Hematopoietic multipotent progenitor cell treated with erythropoietin and hydrocortisone succinate and interleukin-3 and kit ligand, for 17 days (in vitro differentiated cells): Measurements from ENCODE around the gene TLK1.
"Not testable (repeated sequence)": the region's sequence is repeated elsewhere in the genome, so short reads cannot be mapped to it uniquely, and the experiment has no call there.

ENCODE experiments used
- DNase-seq: peaks from one replicate; pipeline ENCODE4 v3.0.0-alpha.2; 2015; ENCODE audit warnings: low spot score

Gene TLK1

GRCh38 chr2:171169333-171169732, 8.6 kb upstream of the TLK1 start:
- DNase-seq, result no peak

DNA sequence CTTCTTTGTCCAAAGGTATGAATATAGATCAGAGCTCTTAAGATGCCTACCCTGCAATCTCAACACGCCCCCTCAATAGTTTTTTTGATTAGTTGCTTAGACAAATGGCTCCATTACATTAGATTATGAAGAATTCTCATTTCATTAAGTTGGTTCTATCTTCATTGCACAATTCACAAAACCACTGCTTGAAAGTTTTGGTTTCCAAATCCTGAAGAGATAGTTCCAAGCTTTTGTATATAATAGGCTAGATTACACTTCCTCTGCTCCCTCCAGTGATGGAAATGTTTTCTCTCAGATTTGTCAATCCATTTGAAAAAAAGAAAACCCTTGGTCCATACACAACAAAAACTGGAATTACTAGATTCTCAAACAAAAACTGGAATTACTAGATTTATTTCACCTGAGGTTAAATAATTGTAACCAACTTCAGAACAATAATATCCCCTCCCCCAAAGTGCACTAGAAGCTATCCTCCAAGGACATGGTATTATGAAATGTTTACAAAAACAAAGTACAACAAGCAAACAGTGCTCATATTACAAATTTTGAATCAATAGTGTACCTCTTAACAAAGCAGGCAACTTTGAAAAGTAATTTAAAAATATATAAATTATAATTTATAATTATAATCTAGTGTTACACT, 6.8 kb upstream of the TLK1 start:
- DNase-seq, result no peak

DNA sequence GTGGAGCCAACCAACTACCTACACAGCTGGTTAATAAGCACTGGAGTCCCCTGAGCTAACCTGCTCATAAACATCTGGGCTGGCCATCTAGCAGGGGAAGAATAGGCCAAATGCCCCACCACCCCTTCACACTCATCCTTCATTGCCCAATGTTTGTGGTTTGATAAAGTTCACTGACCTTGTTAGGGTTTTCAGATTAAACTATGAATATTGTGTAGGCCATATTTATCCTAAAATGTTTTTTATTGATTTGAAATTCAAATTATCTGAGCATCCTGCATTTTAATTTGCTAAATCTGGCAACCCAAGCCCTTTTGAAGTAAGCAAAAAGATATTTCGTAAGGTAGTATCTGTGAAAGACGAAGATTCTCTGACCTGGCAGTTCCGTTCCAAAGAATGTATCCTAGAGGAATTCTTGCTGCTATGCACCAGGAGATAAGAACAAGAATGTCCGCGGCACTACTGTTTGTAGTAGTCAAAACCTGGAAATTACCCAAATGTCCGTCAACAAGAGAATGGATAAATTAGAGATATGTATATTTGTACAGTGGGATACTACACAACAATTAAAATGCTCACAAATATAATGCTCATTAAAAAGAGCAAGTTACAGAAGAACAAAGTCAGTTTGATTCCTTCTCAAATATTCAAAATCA, 5.8 kb upstream of the TLK1 start:
- no peak for DNase-seq

DNA sequence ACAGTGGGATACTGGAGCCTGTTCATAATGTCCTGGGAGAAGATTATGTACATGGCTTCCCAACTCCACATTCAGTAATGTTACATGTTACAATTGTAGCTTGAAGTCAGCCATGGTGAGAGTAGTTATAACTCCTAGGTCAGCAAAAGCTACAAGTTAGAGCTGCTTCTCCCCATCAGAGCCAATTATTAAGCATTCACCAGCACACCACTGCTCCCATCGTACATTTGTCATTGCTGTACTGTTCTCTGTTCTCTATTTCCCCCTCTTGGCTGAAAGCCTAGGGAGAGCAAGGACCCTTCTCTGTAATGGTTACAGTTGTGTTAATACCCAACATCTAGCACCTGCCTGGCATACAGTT, 5.3 kb upstream of the TLK1 start:
- DNase-seq, result no peak

DNA sequence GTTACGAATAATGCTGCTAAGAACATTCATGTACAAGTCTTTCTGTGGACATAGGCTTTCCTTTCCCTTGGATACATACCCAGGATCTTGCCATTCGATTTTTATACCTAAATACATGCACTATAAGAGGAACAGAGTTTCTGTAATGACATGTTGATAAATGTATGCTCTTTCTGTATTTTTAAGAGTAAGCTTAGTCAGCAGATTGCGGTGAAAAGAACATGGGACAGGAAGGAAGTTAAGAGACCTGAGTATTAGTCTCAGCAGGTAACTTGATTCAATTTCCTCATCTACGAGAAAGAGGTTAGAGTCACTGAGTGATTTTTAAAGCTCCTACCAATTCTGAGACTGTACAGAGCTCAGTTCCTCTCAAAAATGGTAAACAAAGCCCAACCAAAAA, 2.6 kb upstream of the TLK1 start:
- DNase-seq, result no peak

DNA sequence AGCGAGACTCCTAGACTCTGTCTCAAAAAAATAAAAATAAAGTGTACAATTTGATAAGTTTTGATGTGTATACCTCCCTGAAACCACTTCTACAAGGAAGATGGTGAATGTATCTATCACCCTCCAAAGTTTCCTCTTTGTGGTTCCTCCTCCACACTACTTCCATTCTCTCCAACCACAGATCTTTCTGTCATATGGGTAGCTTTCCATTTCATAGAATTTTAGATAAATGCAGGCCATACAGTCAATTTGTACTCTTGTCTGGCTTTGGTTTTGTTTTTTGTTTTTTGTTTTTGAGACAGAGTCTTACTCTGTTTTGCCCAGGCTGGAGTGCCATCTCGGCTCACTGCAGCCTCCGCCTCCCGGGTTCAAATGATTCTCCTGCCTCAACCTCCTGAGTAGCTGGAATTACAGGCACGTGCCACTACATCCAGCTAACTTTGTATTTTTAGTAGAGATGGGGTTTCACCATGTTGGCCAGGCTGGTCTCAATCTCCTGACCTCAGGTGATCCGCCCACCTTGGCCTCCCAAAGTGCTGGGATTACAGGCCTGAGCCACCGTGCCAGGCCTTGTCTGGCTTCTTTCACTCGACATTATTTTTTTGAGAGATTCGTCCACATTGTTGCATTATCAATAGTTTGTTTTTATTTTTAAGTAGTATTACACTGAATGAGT, 2.0 kb upstream of the TLK1 start:
- DNase-seq, result not testable (repeated sequence)

GRCh38 chr2:171160956-171161740, 455 bp upstream of the TLK1 start:
- DNase-seq, result peak; percentile 60

DNA sequence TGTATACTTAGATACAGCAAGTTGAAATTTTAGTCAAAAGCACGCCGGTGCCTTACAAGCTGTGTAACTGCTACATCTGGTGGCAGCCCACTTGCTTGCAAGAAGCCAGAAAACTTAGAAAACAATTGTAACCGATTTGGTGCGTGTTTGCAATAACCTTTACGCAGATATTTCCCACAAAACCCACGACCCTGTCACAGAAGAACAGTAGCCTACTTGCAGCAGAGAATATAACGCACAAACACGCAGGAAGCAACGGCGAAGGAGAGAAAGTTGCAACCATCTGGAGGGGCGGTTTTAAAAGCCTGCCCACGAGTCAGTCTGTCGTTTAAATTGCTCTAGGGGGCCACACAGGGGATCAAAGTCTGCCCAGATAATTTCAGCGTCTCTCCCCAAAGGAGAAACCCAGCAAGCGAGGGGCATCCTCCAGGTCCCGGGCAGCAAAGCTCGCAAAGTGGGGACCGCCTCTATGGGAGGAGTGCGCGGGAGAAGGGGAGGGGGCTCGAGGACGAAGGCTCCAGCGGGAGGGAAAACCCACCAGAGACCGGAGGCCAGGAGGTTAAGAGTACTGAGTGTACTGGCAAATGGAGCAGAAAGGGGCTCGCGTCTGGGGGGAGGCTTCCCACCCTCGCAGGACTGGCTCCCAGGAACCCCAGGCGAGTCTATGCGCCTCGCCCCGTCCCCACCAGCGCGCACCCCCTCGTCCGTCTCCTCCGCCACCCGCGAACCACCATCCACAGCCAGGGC, 1.1 kb downstream of the TLK1 start:
- no peak for DNase-seq

GRCh38 chr2:171158790-171159371, 1.8 kb downstream of the TLK1 start:
- DNase-seq, result peak; percentile 56

DNA sequence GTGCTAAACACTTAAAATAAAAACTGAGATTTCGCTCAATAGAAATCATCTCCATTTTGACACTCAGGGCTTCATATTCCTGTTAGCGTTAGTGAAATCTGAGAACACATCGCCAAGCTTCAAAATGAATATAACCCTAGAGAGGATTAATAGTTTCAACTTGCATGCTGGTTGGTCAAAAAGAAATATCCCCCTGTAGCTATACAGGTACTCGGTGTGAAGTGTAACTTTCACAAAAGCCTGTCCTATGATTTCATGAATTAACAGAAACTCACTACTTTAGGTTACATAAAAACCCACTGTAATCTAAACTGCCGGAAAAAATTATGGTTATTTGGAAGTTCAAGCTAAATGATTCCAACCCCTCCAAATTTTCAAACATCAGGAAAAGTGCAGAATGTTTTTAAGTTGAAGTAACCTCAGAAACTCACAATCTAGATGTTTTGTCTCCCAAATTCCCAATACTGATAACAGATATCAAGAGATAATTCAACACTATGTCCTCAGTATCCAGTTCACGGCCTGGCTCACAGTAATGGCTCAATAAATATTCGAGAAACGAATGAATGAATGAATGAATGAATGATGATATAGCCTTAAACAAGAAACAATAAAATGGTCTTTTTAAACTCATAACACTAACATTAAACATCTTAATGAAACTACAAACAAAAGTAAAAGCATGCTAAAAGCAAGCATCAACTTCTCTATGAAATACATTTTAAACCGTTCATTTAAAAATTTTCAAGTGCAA, 2.5 kb downstream of the TLK1 start:
- DNase-seq, result no peak

DNA sequence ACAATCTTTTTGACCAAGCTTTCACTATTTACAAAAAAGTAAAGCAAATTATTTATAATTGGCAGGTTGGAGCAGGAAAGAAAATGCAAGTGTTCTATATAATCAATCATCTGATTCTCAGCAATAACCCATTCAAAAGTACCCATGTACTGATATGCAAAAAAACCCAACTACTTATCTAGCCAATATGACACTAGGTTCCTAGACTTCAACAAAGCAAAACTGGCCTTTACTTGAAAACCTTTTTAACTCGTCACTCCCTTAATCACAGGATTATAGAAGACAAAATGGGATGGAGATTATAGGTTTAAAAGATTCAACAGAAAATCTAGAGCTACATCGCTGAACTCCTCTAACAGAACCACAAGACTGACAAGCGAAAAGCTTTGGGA, 3.6 kb downstream of the TLK1 start:
- DNase-seq, result no peak

GRCh38 chr2:171154348-171154747, 6.3 kb downstream of the TLK1 start:
- DNase-seq, result no peak

DNA sequence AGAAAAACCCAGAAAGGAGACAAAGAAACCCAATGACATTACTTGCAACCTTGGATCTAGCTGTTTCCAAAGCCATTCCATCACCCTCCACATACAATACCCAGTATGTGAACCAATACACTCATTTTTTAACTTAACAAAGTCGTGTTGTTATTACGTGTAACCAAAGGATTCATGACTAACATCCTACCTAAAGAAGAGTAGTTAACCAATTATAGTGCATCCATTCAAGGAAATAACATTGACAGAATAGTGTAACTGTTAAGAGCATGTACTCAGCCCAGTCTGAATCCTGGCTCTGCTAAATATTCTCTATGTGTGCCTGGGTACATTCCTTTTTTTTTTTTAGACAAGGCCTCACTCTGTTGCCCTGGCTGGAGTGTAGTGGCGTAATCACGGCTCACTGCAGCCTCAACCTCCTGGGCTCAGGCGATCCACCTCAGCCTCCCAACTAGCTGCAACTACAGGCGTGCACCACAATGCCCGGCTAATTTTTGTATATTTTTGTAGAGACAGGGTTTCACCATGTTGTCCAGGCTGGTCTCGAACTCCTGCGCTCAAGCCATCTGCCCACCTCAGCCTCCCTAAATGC, 9.9 kb downstream of the TLK1 start:
- DNase-seq, result no peak

DNA sequence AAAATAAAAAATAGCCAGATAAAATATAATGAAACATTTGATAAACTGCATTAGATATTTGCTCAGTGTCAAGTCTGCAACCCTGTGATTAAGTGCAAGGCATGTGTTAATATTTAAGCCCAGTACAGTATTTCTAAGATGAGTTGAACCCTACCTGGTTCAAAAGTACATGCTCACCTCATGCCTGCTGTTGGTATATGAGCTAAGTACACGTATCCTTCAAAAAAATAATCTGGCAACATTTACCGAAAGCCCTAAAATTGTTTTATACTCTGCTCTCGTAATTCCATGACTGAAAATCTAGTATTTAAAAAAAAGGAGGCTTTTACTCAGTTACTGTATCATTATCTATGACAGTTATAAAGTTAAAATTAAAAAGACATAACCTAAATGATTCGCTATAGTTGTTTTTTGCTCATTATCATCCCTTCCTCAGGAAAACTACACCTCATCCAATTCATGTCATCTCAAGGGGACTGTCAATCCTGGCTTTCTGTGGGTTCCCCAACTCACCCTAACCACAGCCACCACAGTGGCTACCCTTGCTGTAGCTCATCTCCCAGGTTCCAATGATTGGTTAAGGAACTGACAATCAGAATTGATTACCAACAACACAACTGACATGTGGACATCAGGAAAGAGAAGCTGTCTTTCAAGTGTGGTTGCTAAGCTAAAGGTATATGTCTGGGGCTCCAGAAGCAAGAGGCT, 10.6 kb downstream of the TLK1 start:
- DNase-seq, result no peak

DNA sequence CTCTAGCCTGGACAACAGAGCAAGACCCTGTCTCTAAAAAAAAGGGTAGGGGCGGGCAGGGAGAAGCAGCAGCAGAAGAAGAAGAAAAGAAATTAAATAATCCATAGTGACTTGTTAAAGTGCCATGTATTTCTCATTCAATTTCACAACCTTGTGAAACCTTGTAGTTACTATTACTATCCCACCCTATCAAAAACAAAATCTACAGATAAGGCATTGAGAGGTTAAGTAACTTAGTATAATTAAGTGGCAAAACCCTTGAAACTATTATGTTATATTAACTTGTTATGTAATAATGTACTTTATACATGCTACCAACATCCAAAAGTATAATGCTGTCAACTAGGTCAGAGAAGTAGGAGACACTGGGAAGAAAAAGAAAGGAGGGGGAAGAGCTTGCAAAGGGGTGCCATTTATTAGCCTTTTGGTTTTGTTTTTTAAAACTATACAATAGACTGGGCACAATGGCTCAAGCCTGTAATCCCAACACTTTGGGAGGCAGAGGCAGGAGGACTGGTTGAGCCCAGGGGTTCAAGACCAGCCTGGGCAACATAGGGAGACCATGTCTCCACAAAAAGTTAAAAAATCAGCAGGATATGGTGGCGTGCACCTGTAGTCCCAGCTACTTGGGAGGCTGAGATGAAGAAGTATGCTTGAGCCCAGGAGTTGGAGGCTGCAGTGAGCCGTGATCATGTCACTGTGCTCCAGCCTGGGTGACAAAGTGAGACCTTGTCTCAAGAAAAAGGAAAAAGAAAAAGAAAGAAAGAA, 11.3 kb downstream of the TLK1 start:
- no peak for DNase-seq

- no peak for DNase-seq
These were observed 13.6 kb downstream of the TLK1 start for GRCh38 chr2:171147081-171147480.

DNA sequence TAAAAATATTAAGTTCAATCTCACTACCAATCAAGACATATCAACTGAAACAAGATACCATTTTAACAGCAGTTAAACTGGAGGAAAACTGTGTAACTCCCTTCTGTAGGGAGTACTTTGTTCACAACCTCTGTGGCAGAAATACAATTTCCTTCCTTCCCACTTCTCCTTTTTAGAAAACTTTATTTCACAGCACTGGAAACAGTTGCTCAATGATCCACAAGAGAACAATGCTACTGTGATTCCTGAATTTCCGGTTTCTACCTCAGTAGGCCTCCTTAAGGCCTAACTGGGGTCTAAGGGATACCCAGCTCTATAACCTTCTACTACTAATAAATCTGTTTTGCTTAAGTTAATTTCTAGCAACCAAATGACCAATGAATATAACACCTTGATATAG, 14.1 kb downstream of the TLK1 start:
- no peak for DNase-seq

GRCh38 chr2:171146071-171146470, 14.6 kb downstream of the TLK1 start:
- DNase-seq, result no peak

GRCh38 chr2:171143670-171144062, 17.0 kb downstream of the TLK1 start:
- DNase-seq, result no peak
